ENCODE data around the gene PSMD3. TPM values are rescaled to one million over a fixed set of nuclear protein-coding genes. Genes with fewer than 3 reads are reported as not detected.

Gene PSMD3
- total RNA-seq, 1 donor from 2014 or later, result 106 TPM

DNA sequence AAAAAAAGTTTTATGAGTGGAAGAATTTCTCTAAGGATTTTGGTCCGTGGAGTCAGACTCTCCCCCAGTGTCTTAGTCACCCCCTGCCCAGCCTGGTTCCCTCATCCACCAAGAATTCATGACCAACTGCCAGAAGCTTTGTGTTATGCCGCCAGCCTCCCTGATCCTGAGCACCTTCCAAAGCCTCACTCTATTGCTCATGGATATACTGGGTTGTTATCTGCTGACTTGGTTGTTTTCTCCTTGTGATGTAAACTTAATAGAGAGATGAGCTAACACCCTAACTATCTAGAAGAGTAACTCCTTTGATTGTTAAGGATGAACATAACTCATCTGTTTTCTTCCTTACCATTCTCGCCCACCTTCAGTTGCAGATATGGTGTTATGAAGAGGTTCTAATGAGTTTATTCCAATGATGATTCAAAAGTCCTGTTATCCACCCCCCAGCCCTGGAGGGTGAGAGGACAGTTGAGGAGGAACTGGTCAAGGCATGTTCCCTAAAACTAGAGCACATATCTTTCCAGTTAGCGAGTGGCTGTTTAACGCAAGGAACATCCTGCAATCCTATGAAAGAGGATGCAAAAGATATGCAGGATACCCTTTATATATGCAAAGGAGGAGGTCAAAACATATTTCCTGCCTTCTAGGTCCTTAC is 1.5 kb upstream of the PSMD3 start:
- TF ChIP-seq, protein P1, sequence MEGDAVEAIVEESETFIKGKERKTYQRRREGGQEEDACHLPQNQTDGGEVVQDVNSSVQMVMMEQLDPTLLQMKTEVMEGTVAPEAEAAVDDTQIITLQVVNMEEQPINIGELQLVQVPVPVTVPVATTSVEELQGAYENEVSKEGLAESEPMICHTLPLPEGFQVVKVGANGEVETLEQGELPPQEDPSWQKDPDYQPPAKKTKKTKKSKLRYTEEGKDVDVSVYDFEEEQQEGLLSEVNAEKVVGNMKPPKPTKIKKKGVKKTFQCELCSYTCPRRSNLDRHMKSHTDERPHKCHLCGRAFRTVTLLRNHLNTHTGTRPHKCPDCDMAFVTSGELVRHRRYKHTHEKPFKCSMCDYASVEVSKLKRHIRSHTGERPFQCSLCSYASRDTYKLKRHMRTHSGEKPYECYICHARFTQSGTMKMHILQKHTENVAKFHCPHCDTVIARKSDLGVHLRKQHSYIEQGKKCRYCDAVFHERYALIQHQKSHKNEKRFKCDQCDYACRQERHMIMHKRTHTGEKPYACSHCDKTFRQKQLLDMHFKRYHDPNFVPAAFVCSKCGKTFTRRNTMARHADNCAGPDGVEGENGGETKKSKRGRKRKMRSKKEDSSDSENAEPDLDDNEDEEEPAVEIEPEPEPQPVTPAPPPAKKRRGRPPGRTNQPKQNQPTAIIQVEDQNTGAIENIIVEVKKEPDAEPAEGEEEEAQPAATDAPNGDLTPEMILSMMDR (conservative IDR thresholded peaks at IDR 0.05; ENCODE audit: low read depth, low read length), result no peak
- peak; percentile 64 for DNase-seq (ENCODE audit: low read depth)
- no peak overlapping the region for H3K4me3 ChIP-seq (ENCODE audit: low read depth, low read length)

DNA sequence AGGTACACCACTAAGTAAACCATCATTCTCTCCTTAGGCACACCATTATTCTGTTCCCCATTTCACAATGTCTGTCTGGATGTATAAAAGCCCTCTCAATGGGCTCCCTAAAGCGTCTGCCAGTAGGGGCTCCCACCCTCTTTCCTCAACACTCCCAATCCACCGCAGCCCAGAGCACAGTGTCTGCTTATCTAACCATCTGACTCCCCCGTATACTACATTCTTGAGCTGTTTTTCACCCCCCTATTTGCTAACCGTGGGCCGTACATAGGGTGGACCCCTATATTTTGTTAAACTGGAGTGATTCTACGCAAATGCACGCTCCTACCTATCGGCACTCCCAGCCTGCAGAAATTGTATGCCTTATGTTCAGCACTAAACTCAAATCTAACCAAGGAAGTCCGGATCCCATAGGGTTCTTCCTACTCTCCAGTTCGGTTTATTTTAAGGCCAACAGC is 685 bp upstream of the PSMD3 start:
- no peak for DNase-seq (ENCODE audit: low read depth)

DNA sequence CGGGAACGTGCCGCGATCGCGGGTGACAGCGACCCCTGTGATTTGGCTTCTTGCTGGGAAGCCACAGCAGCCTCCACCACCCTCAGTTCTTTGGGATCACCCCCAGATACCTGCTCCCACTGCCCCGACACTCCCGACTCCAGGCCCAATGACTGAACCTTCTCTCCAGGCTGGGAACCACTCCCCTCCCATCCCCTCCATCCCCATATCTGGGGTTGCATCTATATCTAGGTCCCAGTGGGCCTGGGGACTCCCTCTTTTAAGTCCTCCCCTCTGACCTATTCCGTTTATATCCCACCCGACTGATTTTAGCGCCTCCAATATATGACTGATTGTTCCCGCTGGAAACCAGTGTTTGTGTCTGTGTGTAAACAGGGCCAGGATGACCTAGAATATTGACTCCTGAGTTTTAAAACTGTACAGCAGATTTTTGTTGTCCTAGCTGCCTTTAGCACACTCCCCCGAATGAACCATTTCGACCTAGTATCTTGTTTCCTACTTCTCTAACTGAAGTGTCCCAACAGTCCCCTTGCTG is 667 bp downstream of the PSMD3 start:
- peak overlapping the region; percentile 67 for H3K4me3 ChIP-seq (ENCODE audit: low read depth, low read length)
- TF ChIP-seq, protein P1 (conservative IDR thresholded peaks at IDR 0.05; ENCODE audit: low read depth, low read length), result no peak
- no peak for DNase-seq (ENCODE audit: low read depth)

More for the DNA sequence above, 685 bp upstream of the PSMD3 start:
- peak overlapping the region; percentile 67 for H3K4me3 ChIP-seq (ENCODE audit: low read depth, low read length)
- TF ChIP-seq, protein P1 (conservative IDR thresholded peaks at IDR 0.05; ENCODE audit: low read depth, low read length), result no peak

DNA sequence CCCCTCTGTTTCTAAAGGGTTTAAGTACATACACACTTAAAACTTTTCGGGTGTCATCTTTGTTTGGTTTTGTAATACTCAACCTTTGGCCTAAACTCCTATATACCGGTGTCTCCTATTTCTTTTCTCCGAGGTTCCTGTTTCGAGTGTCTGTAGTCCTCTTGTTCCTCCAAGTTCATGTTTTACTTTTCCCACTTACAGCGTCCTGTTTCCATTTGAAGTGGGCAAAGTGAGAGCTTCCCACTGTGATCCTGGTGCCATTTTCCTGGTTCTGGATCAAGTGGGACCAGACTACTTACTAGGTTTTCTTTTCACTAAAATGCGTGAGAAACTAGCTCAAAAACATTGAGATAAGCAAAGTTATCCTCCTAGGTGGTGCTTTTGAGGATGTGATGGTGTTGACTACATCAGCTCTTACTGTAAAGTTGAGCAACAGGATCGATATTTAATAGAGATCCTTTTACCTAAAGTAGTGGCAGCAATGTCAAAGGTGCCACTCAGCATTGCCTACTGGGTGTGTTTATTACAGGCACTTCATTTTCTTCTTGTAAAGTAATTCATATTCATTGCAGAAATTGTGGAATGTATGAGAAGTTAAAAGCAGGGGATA is 1.3 kb downstream of the PSMD3 start:
- peak overlapping the region; percentile 67 for H3K4me3 ChIP-seq (ENCODE audit: low read depth, low read length)
- TF ChIP-seq, protein P1 (conservative IDR thresholded peaks at IDR 0.05; ENCODE audit: low read depth, low read length), result no peak
- DNase-seq (ENCODE audit: low read depth), result no peak

DNA sequence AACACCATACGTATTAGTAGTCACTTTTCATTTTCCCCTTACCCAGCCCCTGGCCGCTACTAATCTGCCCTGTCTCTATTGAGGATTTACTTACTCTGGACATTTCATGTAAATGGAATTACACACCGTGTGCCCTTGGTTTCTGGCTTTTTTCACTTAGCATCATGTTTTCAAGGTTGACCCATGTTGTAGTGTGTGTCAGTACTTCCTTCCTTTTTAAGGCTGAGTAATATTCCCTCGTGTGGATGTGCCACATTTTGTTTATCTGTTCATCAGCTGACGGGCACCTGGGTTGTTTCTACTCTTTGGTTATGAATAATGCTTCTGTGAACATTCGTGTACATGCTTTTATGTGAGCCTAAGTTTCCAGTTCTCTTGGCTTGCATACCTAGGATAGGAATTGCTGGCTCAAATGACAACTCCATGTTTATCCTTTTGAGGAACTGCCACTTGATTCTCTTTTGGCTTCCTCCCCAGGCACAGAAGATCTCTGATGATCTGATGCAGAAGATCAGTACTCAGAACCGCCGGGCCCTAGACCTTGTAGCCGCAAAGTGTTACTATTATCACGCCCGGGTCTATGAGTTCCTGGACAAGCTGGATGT is 7.7 kb downstream of the PSMD3 start:
- no peak for DNase-seq (ENCODE audit: low read depth)
- TF ChIP-seq, protein P1 (conservative IDR thresholded peaks at IDR 0.05; ENCODE audit: low read depth, low read length), result no peak
- no peak overlapping the region for H3K4me3 ChIP-seq (ENCODE audit: low read depth, low read length)

DNA sequence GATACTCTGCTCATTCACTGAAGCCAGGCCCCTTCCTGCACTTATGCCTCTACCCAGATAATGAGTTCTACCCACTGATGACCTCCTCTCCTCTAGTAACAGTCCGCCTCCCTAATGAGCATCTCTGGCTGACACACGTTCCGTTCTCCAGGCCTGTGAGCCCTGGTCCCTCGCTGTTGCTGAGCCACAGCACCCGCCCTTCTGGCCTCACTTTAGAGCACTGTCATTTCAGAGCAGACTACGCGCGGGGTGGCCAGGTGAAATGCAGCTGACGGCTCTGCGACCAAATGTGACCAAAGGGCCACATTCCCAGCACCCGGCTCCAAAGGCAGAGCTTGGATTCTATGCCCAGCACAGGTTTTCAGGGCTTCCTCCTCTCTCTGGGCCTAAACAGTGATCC is 13.8 kb downstream of the PSMD3 start:
- H3K4me3 ChIP-seq (ENCODE audit: low read depth, low read length), result no peak overlapping the region
- TF ChIP-seq, protein P1 (conservative IDR thresholded peaks at IDR 0.05; ENCODE audit: low read depth, low read length), result no peak
- DNase-seq (ENCODE audit: low read depth), result no peak
